ENCODE measurements around the gene SPACA6.

DNA sequence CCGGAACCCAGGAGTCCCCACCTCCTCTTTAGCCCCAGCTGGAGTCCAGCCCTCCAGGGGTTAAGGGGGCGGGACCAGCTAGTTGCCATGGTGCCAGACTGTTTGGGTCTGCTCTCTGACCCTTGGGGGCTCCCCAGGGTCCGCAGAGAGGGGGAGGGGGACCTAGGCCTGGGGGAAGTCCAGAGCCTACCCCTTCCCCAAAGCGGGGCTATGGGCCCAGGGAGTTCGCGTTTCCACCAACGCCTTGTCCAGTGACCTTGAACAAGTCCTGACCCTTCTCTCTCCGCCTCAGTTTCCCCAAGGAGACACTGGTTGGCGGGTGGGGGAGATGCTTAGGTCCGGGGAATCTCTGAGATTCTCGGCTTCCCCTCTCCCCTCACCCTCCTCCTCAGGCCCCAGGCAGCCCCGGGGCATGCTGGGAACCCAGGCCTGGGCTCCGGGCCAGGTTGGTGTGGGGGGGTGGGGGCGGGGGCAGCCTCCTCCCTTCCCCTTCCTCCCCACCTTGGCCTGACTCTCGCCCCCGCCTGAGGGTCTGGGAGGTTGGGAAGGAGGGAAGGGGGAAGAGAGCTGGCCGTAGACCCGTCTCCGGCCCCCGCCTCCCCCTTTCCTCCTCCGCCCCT lies 2.6 kb upstream of the SPACA6 start:
- peak in 2 of 4 donors; percentile 11 to 54 for TF ChIP-seq POLR2A (IDR thresholded peaks at IDR 0.05)
- TF ChIP-seq, protein P1, sequence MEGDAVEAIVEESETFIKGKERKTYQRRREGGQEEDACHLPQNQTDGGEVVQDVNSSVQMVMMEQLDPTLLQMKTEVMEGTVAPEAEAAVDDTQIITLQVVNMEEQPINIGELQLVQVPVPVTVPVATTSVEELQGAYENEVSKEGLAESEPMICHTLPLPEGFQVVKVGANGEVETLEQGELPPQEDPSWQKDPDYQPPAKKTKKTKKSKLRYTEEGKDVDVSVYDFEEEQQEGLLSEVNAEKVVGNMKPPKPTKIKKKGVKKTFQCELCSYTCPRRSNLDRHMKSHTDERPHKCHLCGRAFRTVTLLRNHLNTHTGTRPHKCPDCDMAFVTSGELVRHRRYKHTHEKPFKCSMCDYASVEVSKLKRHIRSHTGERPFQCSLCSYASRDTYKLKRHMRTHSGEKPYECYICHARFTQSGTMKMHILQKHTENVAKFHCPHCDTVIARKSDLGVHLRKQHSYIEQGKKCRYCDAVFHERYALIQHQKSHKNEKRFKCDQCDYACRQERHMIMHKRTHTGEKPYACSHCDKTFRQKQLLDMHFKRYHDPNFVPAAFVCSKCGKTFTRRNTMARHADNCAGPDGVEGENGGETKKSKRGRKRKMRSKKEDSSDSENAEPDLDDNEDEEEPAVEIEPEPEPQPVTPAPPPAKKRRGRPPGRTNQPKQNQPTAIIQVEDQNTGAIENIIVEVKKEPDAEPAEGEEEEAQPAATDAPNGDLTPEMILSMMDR (IDR thresholded peaks at IDR 0.05), result no peak
